HepG2 (cell line): Measurements from ENCODE around the gene SYPL2. TPM values are rescaled to one million over a fixed set of nuclear protein-coding genes. Genes with fewer than 3 reads are reported as not detected.
A peak's percentile ranks its signal among the peaks of the same experiment; 100 is the strongest.

ENCODE experiments used
- ATF7 ChIP-seq, 2 experiments: fragments of 450-650 bp in 1 of 2; sonication (generic) in 1 of 2; formaldehyde crosslinking in 1 of 2; IDR thresholded peaks; 2 replicates each; pipeline versions ENCODE4 v1.4.0 to v1.6.1; 2016 to 2020; ENCODE audit warnings: antibody characterized with exemption in 1 of 2, mild to moderate bottlenecking in 1 of 2, missing genetic modification reagents in 1 of 2
- CBFB ChIP-seq: sonication (generic); formaldehyde crosslinking; IDR thresholded peaks from 2 replicates; pipeline ENCODE4 v1.4.0; 2020; ENCODE audit warnings: missing genetic modification reagents
- E2F5 ChIP-seq: sonication (generic); formaldehyde crosslinking; conservative IDR thresholded peaks from 2 replicates; pipeline ENCODE4 v1.4.0; 2020; ENCODE audit warnings: missing genetic modification reagents
- HNF4G ChIP-seq, 2 experiments: sonication (generic) in 1 of 2; formaldehyde crosslinking in 1 of 2; IDR thresholded peaks; 2 replicates each; pipeline versions ENCODE4 v1.4.0 to v1.6.1; 2011 to 2020; ENCODE audit warnings: borderline replicate concordance in 2 of 2, low read depth in 2 of 2, mild to moderate bottlenecking in 2 of 2, low read length in 1 of 2, missing genetic modification reagents in 1 of 2, moderate library complexity in 1 of 2
- HNRNPUL1 ChIP-seq: fragments of 200-400 bp; formaldehyde crosslinking; IDR thresholded peaks from 2 replicates; pipeline ENCODE4 v1.6.1; 2017; ENCODE audit warnings: low read depth, mild to moderate bottlenecking, low read length, moderate library complexity
- IRF2 ChIP-seq: IDR thresholded peaks from 2 replicates; pipeline ENCODE4 v1.6.1; 2018; ENCODE audit warnings: missing genetic modification reagents, missing compliant biosample characterization
- NBN ChIP-seq: fragments of 450-650 bp; conservative IDR thresholded peaks from 2 replicates; pipeline ENCODE4 v1.6.1; 2017
- NCOA2 ChIP-seq: sonication (generic); formaldehyde crosslinking; IDR thresholded peaks from 2 replicates; pipeline ENCODE4 v1.8.0; 2022; ENCODE audit warnings: inconsistent platforms
- TP53 ChIP-seq: sonication (generic); formaldehyde crosslinking; conservative IDR thresholded peaks from 2 replicates; pipeline ENCODE4 v1.4.0; 2020; ENCODE audit warnings: missing genetic modification reagents
- ZBTB26 ChIP-seq: IDR thresholded peaks from 2 replicates; pipeline ENCODE4 v1.6.1; 2016; ENCODE audit warnings: missing compliant biosample characterization, missing genetic modification reagents, borderline replicate concordance
- ZBTB49 ChIP-seq: sonication (generic); formaldehyde crosslinking; IDR thresholded peaks from 2 replicates; pipeline ENCODE4 v1.4.0; 2020; ENCODE audit warnings: missing genetic modification reagents, borderline replicate concordance
- ZFP36 ChIP-seq: fragments of 150-350 bp; IDR thresholded peaks from 2 replicates; pipeline ENCODE4 v1.6.1; 2018; ENCODE audit warnings: borderline replicate concordance, low read length, low read depth; ENCODE audit not compliant: partially characterized antibody
- ZFY ChIP-seq: sonication (generic); formaldehyde crosslinking; IDR thresholded peaks from 2 replicates; pipeline ENCODE4 v1.4.0; 2020; ENCODE audit warnings: missing genetic modification reagents
- ZMYM4 ChIP-seq: sonication (generic); formaldehyde crosslinking; IDR thresholded peaks from 2 replicates; pipeline ENCODE4 v1.8.1; 2023; ENCODE audit warnings: mild to moderate bottlenecking, missing genetic modification reagents
- ZNF251 ChIP-seq: sonication (generic); formaldehyde crosslinking; IDR thresholded peaks from 2 replicates; pipeline ENCODE4 v1.9.0; 2021; ENCODE audit warnings: mild to moderate bottlenecking, missing genetic modification reagents
- ZNF460 ChIP-seq: sonication (generic); formaldehyde crosslinking; IDR thresholded peaks from 2 replicates; pipeline ENCODE4 v1.5.1; 2020; ENCODE audit warnings: missing genetic modification reagents, mild to moderate bottlenecking, borderline replicate concordance
- ZZZ3 ChIP-seq: sonication (generic); formaldehyde crosslinking; IDR thresholded peaks from 2 replicates; pipeline ENCODE4 v1.4.0; 2020; ENCODE audit warnings: missing genetic modification reagents, mild to moderate bottlenecking, borderline replicate concordance
- polyA plus RNA-seq, 8 experiments: library from polyadenylated mRNA; depleted of rRNA in 3 of 8; stranded (reverse) in 7 of 8; unstranded in 1 of 8; fragments of >200 nt; fragmentation: Illumina TruSeq in 4 of 8; extraction: Trizol in 4 of 8; gene quantifications; 2 replicates each; pipeline versions ENCODE4 v1.2.1 to v1.2.3, GENCODE V29; 2011 to 2016; ENCODE audit warnings: low read depth in 4 of 8, missing spikeins in 1 of 8, mixed read lengths in 1 of 8; ENCODE audit not compliant: insufficient read depth in 1 of 8
- total RNA-seq, 5 experiments: library from RNA; depleted of rRNA; stranded (reverse); fragments of >200 nt; fragmentation: Illumina TruSeq; extraction: Trizol; gene quantifications; 2 replicates each; pipeline ENCODE4 v1.2.3, GENCODE V29; 2016; ENCODE audit warnings: low read depth in 1 of 5
- TF ChIP-seq, protein P1 (sequence below): sonication (generic); formaldehyde crosslinking; IDR thresholded peaks from 2 replicates; pipeline ENCODE4 v1.8.0; 2022; ENCODE audit warnings: low read depth, missing genetic modification reagents
- TF ChIP-seq, protein P2 (sequence below): sonication (generic); formaldehyde crosslinking; IDR thresholded peaks from 2 replicates; pipeline ENCODE4 v1.5.0; 2020; ENCODE audit warnings: missing genetic modification reagents, mild to moderate bottlenecking, borderline replicate concordance
- TF ChIP-seq, protein P3 (sequence below): sonication (generic); formaldehyde crosslinking; IDR thresholded peaks from 2 replicates; pipeline ENCODE4 v1.4.0; 2020; ENCODE audit warnings: missing genetic modification reagents; ENCODE audit errors: not compliant biosample characterization

Gene SYPL2
- total and polyA plus RNA-seq, 2 of the 13 experiments (the other 11 are each of a cell fraction or from before 2014, with no cell fraction given), result 0.17 to 0.24 TPM

GRCh38 chr1:109426281-109427170, 39.8 kb upstream of the SYPL2 start, which contains the start of gene PSMA5 (continued):
- TF ChIP-seq ZZZ3, result no peak; the same call in 1 of the 2 replicates
- TF ChIP-seq HNRNPUL1, result no peak
- TF ChIP-seq ZBTB26 (CRISPR knock-in tag), result no peak
- TF ChIP-seq CBFB (CRISPR knock-in tag), result no peak
- TF ChIP-seq ZNF460, result no peak
- TF ChIP-seq, protein P1, sequence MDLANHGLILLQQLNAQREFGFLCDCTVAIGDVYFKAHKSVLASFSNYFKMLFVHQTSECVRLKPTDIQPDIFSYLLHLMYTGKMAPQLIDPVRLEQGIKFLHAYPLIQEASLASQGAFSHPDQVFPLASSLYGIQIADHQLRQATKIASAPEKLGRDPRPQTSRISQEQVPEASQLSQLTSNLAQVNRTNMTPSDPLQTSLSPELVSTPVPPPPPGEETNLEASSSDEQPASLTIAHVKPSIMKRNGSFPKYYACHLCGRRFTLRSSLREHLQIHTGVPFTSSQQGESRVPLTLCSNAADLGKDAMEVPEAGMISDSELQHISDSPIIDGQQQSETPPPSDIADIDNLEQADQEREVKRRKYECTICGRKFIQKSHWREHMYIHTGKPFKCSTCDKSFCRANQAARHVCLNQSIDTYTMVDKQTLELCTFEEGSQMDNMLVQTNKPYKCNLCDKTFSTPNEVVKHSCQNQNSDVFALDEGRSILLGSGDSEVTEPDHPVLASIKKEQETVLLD (CRISPR knock-in tag), result peak; percentile 49; the same call in 1 of the 2 replicates
- peak; percentile 45 for TF ChIP-seq NCOA2
- TF ChIP-seq NBN, result no peak
- TF ChIP-seq ZBTB49, result no peak
- TF ChIP-seq, protein P2, sequence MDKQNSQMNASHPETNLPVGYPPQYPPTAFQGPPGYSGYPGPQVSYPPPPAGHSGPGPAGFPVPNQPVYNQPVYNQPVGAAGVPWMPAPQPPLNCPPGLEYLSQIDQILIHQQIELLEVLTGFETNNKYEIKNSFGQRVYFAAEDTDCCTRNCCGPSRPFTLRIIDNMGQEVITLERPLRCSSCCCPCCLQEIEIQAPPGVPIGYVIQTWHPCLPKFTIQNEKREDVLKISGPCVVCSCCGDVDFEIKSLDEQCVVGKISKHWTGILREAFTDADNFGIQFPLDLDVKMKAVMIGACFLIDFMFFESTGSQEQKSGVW (CRISPR knock-in tag), result no peak
- no peak for TF ChIP-seq ZFP36
- no peak for TF ChIP-seq TP53 (CRISPR knock-in tag)
- TF ChIP-seq HNF4G (IDR thresholded peaks at IDR 0.05; ENCODE audit: borderline replicate concordance, low read depth, low read length), result peak; percentile 94
- peak; percentile 47 for TF ChIP-seq HNF4G (CRISPR knock-in tag; IDR thresholded peaks at IDR 0.05; ENCODE audit: borderline replicate concordance, low read depth)
- peak; percentile 82 for TF ChIP-seq ZMYM4
- peak; percentile 86 for TF ChIP-seq ZFY (CRISPR knock-in tag)
- no peak for TF ChIP-seq E2F5 (CRISPR knock-in tag)
- TF ChIP-seq, protein P3, sequence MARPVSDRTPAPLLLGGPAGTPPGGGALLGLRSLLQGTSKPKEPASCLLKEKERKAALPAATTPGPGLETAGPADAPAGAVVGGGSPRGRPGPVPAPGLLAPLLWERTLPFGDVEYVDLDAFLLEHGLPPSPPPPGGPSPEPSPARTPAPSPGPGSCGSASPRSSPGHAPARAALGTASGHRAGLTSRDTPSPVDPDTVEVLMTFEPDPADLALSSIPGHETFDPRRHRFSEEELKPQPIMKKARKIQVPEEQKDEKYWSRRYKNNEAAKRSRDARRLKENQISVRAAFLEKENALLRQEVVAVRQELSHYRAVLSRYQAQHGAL (CRISPR knock-in tag), result no peak
- no peak for TF ChIP-seq ZNF251 (CRISPR knock-in tag)
- no peak for TF ChIP-seq ATF7 (IDR thresholded peaks at IDR 0.05)
- no peak; the same call in 1 of the 2 replicates for TF ChIP-seq ATF7 (CRISPR knock-in tag; IDR thresholded peaks at IDR 0.05)
- peak; percentile 68 for TF ChIP-seq IRF2
